T-helper 2 cell (primary cell): Measurements from ENCODE around the gene PLA2G6.
"Not testable (repeated sequence)": the region's sequence is repeated elsewhere in the genome, so short reads cannot be mapped to it uniquely, and the experiment has no call there.

Experiments
- DNase-seq, 5 experiments: peaks; one replicate each; pipeline versions ENCODE4 v3.0.0 to v3.0.0-alpha.2; 2012 to 2022

Gene PLA2G6

DNA sequence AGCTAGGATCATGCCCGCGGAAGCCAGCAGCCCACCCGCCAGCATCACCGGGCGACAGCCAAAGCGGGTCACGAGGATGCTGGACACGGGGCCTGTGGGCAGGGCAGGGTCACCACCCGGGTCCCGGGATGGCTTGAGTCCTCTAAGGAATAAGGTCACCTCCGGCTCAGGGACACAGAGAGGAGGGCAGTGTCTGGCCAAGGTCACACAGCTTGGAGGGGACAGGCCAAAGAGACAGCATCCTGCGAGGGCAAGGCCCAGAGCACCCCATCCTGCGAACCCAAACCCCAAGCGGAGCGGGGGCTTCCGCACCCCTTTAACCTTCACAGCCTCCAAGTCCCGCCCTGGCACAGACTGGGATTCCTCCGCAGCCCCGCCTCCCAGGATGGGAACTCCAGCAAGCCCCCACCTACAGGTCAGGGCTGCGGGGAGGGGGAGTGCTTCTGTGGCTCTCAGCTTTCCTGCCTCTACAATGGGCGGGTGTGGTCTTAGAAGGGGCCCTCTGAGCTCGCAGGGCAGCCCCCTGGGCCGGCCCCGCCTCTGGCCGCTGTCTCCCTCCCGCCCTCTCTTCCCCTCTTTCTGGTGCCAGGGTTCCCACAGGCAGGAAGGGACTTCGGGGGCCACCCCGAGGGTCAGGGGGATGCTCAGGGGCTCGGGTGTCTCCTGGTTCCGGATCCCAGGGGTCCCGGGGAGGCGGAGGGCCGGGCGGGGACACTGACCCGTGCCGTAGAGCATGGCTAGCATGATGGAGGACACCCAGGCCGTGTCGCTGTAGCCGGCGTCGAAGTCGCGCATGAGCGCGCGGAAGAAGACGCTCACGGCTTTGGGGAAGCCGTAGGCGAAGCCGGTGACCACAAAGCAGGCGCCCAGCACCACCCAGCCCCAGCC lies 99.4 kb downstream of the PLA2G6 start:
- DNase-seq: peak in 1 of 5 experiments; percentile 17

DNA sequence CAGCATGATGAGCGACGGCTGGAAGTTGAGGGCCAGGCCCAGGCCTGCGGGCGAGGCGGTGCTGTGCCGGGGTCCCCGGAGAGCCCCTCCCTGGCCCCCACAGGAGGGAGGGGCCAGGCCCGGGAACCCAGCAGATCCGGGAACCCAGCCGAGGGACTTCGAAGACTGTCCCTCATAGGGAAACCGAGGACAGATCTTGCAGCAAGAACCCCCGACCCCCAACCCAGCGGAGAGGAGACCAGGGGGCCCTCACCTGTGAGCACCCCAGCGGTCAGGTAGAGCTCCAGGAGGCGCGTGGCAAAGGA lies 100.0 kb downstream of the PLA2G6 start:
- no peak for DNase-seq

DNA sequence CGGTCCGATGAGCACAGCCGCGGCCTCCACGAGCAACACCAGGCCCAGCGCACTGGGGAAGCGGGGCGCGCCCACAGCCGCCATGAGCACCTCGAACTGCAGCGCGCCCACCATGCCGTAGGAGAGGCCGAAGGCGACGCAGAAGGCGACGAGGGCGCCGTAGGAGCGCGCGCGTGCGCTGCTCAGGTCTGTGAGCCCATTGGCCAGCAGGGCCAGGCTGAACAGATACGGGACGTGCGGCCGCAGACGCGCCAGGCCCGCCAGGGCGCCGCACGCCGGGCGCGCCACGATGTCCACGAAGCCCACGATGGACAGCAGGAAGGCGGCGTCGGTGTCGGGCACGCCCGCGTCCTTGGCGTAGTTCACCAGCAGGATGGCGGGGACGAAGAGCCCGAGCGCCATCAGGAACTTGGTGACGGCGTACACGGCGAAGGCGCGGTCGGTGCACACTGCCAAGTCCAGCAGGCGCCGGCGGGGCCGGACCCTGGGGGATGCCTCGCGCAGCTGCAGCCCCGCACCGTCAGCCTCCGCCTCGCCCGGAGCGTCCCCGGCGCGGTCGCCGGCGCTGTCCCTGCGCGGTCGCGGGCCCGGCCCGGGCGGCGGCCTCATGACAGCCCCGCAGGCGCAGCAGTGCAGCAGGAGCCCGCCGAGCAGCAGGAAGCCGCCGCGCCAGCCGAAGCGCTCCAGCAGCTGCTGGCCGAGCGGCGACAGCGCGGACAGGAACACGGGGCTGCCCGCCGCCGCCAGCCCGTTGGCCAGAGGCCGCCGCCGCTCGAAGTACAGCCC lies 100.6 kb downstream of the PLA2G6 start:
- DNase-seq: peak in 1 of 5 experiments; percentile 16

DNA sequence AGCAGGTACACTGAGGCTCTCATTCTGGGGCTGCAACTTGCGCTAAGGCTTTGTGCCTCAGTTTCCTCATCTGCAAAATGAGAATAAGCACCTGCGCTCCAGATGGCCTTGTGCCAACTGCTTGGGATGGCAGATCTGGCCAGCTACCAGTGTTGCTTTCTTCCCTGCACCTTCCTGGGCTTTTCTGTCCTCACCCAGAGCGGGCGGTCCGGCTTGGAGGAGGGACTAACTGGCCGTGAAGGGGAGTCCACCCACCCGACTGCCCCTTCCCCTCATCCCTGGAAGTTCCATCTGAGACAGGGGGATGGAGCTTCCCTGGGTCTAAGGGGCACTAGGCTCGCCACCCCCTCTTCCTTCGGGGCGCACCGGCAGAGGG lies 101.2 kb downstream of the PLA2G6 start:
- DNase-seq: no peak

DNA sequence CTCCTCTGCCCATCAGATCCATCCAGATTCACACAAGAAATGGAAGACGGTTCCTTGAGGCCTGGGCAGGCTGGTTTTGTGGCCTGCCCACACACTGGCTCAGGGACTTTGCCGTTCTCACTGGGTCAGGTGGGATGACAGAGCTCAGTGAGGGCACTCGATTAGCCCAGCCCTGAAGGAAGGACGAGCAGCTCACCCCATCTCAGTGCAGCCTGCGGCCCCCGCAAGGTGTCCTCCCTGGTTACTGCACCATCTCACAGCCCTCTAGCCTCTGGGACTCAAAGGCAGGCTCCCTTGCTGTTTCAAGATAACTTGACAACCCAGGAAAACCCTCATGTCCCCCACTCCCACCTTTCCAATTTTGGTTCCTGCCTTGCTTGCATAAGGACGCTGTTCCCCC lies 101.8 kb downstream of the PLA2G6 start:
- DNase-seq: no peak

DNA sequence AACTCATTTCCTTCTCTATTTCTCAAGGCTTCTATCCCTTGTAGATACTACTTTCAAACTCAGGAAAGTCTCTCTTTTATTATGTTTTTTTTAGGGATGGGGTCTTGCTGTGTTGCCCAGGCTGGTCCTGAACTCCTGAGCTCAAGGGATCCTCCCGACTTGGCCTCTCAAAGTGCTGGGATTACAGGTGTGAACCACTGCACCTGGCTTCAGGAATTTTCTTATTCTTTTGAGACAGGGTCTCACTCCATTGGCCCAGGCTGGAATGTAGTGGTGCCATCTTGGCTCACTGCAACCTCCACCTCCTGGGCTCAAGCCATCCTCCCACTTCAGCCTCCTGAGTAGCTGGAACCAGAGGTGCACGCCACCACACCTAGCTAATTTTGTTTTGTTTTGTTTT lies 102.4 kb downstream of the PLA2G6 start:
- not testable (repeated sequence) for DNase-seq

DNA sequence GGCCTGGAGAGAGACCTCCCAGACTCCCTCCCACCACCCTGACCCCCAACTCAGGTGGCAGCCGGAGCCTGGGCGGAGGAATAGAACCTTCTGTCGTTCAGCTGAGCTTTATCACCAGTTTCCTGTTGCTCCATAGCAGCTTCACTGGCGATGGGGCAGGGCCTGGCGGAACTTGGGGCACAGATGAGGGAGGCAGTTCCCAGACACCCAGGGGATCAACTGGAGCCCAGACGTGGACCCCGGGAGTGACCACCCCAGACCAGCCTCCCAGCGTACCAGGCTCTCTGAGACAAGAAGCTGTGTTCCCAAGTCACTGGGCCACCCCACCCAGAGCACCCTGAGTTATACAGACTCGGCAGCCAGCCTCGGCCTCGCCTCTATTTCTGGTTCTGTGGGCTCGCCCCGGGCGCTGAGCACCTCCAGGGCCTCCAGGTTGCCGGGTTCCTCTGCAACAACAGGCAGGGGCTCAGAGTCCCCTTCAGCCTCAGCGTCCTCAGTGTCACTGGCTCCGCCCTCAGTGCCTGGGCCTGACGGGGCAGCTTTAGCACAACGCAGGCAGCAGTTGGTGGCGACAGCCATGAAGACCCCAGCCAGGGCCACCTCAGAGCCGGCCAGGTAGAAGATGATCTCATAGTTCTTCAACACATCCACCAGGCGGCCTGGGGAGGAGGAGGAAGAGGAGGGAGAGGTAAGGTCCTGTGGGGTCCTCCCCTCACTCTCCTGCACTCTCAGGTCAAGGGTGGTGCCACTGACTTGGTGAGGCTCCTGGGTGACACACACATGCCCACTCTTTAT lies 103.4 kb downstream of the PLA2G6 start:
- DNase-seq: no peak

DNA sequence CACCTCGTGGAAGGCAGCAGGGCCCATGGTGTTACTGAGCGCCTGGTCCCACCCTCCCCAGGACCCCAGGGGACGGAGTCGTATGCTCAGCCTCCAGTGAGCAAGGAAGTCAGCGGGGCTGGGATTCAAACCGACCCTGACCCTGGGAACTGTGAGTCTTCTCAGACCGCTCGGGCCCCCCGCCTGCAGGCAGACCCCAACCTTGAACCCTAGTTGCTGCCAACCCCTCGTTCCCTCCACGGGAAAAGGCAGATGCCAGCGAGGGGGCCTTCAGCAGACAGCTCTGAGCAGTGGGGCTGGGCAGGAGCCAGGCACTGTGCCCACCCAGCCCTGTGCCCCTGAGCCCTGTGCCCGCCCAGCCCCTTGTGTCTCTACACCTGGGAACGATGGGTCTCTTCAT lies 104.0 kb downstream of the PLA2G6 start:
- no peak for DNase-seq

DNA sequence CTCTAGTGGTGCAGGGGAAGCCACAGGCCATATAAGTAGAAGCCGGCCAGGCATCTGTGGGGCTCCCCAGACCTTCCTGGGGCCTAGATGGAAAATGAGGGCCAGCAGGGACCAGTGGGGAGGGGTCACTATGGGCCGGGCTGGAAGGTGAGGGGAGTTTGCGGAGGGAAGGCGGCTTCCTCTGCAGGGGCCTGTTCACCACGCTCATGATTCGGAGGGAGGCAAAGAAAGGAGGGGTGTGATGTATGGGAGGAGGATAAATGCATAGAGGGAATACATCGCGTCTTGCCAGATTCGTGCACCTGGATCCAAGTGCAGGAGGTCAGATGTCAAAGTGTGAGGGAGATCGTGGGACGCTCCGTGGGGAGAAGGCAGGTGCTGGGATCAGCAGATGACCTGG lies 104.5 kb downstream of the PLA2G6 start:
- DNase-seq: no peak

DNA sequence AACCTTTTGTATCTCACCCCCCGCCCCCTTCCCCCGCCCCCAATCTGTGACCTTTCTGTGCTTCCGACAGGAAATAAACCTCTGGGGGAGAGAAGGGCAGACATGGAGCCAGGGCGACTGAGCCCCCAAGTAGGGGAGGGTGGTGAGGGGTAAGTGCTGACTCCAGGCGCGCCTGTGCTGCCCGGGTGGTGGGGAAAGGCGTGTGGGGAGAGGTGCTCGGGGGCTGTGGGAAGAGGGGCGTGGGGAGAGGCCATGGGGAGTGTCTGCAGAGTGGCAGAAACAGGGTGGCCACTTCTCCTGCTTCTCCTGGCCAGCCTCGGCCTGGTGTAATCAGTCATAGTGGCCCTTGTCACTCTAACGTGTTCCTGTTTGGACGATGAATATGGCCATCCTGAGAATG lies 105.7 kb downstream of the PLA2G6 start:
- no peak for DNase-seq

DNA sequence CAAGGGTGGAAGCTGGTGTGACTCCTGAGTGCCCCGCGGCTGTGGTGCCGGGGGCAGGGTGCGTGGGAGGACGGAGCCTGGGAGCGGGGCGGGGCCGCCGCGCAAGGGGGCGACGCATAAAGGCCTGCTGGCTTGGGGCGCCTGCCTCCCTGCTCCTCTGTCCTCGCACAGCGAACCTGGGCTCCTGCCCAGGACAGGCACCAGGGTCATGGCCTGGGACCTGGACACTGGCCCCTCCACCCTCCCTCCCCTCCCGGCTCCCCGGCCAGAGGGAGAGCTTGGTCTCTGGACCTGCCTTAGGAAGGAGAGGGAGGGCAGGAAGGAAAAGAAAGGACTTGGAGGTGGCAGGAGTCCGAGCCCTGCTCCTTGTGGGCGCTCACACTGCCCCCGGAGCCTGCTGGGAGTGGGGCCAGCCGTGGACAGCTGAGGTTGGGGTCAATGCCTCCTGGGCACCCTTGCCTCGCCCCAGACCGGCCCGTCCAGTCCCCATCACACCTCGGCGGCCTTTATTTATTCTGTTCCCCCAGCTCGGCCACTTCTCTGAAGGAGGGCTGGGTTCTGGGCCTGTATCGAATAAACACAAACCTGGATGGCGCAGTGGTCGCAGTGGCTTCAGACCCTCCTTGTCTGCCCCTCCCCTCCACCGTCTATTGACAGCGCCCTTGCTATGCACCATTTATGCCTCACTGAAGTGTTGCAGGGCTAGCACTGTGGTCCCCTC lies 106.4 kb downstream of the PLA2G6 start:
- no peak for DNase-seq

DNA sequence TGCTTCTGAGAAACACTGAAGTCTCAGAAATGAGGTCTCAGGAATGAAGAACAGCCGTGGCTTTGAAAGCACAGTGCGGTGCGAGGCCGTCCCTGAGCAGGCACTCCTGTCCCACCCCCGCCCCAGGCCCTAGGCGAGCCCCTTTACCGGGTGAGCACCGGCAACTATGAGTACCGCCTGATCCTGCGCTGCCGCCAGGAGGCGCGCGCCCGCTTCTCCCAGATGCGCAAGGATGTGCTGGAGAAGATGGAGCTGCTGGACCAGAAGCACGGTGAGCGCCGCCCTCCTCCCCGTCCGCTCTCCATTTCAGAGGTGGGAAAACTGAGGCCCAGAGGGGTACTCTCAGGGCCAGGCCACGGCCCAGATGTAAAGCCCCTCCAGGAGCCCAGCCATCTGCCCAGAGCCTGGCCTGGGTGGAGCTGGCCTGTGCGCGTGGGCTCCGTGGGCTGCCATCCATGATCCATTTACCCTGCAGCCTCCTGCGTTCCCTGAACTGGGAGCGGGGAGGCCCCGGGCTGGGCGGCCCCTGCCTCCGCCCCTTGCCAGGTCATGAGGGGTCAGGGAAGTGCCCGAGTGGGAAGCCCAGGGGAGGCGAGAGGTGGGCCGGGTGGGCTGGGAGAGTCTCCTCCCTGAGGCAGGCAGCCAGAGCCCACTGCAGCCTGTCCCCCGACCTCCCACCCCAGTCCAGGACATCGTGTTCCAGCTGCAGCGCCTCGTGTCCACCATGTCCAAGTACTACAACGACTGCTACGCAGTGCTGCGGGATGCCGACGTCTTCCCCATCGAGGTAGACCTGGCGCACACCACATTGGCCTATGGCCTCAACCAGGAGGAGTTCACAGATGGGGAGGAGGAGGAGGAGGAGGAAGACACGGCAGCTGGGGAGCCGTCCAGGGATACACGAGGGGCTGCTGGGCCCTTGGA lies 107.2 kb downstream of the PLA2G6 start:
- DNase-seq: no peak

DNA sequence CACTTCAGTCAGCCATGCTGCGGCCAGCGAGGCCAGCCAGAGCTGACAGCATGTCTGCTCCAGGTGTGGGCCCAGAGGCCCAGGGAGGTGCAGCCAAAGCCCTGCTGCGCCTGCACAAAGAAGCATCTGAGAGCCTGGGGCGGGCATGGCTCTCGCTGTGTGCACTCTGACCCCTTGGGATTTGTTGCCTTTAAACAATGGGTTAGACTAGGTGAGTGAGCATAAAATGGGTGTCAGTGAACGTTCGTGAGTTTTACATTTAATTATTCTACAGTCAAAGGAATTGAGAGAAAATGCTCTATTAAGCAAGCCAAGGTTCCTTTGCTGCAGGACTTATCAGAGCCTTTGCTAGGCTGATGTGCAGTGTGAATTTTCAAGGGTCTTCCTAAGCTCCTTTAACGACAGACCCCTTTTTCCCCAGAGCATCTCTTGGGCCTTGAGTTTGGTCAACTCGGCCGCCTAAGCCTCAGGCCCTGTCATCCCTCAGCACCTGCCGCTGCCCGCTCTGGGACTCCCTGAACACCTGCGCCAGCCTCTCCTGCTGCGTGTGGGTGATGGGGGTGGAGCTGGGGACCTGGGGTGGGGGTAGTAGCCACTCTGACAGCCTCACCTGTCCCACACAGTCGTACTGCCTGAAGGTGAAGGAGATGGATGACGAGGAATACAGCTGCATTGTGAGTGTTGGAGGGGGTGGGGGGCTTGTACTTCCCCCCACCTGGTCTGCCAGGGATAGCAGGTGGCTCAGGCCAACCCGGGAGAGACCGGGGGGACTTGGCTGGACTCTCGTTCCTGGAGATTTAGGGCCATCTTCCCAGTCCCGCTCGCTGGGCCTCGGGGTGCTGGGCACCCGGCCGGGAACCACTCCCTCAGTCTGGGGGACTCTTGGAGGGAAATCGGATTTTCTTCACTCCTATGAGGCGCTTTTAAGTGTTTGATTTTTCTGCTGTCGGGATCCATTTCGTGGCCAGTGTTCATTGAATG lies 108.2 kb downstream of the PLA2G6 start:
- DNase-seq: no peak

DNA sequence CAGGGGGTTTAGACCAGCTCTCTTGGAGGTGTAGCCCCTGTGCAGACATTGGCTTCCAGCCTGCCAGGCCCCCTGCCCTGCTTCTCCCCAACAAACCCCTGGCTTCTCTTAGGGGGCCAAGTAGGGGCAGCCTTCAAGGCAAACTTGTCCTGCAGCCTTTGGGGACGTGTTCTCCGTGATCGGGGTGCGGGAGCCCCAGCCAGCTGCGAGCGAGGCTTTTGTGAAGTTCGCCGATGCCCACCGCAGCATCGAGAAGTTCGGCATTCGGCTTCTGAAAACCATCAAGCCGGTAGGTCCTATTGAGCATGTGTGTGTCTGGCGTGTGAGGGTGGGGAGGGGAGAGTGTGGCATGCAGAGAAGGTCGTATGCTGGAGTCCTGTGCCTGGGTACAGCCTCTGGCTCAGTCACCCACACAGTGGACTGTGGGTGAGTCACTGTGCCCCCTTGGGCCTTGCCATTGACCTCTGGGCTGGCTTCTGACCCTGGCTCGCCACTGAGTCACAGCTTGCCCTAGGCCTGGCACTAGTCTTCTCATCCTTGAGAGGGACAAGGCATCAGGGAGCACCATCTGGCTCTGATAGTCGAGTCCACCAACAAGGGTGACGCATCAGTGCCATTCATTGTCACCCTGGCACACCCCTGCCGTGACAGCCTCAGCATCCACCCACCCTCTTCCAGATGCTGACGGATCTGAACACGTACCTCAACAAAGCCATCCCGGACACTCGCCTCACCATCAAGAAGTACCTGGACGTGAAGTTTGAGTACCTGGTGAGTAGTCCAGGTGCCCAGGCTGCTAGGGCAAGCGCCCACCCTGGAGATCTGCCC lies 109.1 kb downstream of the PLA2G6 start:
- DNase-seq: no peak

DNA sequence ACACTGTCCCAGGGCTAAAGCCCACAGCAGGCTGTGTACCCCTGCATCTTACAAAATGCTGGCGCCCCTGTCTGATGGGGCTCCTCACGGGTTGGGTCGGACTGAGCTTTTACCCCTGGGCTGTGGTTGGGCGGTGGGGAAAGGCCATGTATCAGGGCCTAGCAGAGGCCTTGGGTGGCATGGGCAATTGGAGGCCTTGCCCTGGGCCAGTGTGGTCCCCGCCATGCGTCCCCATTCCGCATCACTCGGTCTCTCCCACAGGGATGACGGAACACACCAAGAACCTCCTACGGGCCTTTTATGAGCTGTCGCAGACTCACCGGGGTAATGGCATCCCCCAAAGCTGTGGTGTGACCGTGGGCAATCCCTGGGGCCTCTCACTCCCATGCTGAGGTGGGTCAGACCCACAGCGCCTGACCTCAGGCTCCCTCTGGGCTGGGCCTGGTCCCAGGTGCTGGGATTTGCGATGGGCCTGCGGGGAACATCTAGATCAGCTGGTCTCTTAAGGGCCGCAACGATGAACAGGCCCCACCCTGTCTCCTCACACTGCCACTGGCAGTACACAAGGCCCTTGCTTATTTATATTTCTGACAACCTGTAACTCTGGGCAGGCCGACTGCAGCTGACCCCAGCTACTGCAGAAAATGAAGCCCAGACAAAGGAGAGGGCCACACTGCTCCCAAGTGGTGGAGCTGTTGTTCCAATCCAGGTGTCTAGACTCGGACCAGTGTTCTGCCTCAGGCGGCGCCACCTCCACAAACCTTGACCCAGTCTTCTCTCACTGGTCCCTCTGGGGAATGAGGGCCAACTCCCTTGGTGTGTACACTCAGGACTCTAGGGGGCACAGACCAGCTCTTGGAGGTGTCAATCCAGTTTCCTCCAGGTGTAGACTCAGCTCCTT lies 110.0 kb downstream of the PLA2G6 start:
- DNase-seq: no peak

DNA sequence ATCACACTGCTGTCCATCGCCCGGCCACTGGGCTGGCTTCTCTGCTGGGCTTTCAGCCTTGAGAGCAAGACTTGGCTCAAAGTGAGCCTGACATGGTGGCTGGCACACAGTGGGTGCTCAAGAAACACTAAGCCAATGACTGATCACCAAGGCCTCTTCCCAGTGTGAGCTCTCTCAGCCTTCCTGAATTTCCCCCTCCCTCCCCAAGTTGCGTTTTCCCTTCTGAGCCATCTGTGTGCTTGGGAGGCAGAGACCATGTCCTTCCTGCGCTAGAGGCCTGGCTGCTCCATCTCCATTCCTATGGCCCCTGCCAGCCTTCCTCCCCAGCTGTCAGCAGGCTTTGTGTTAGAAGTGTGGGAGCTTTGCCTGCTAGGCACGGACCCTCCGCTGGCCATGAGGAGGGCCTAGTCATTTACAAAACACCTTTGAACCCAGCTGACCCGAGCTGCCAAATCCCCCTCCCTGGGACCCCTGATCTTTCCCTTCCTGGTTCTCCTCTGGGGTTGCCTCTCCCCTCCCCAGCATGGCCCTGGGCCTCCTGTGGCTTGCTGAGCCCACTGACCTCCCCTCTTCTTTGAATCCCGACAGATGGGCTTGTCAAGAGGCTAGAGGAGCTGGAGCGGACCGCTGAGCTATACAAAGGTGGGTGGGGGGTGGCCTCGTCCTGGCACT lies 111.2 kb downstream of the PLA2G6 start:
- DNase-seq: no peak

DNA sequence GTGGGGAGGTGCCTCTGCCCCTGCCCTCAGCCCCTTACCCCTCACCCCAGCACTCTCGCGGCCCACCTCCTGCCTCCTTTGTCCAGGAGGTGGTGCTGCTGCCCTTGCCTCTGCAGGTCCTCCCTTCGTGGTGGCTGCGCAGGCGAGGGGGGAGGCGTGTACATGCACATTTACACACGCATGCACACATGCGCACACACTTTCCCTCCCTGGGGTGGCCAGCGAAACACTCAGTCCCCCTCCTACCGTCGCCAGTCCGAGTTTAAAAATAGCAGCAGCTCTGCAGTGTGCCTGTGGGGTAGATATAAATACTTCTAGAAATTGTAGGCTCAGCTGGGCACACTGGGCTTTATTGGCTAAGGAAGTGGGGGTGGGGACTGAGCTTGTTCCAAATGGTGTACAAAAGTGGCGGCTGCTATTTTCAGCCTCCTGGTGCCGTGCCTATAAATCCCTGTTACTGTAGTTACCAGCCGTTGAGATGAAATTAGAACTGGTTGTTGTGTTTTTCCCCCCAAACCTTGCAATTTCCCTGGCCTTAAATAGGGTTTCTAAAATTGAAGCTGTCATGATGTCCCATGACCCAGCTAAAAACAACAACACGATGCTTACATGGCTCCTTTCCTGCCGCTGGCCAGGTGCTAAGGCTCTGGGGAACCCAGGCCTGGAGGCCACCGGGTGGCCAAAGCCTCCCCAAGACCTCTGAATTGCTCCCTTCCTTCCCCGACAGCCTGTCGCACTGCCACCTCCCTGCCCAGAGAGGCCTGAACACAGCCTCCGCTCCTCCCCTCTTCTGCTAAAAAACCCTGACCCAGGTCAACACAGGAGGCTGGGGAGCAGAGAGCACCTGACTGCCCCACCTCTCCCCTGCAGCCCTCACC lies 112.0 kb downstream of the PLA2G6 start:
- DNase-seq: no peak
